GM19025 (cell line): ENCODE measurements around the gene SLC38A3.

Source experiments
- ATAC-seq: cut with Tn5 transposase; IDR thresholded peaks from one replicate; pipeline ENCODE4 v1.9.1; 2021; ENCODE audit warnings: mild to moderate bottlenecking, low read depth, moderate library complexity; ENCODE audit not compliant: unreplicated experiment

SLC38A3 gene

GRCh38 chr3:50263478-50264382 is 58.7 kb downstream of the SLC38A3 start:
- ATAC-seq = no peak

DNA sequence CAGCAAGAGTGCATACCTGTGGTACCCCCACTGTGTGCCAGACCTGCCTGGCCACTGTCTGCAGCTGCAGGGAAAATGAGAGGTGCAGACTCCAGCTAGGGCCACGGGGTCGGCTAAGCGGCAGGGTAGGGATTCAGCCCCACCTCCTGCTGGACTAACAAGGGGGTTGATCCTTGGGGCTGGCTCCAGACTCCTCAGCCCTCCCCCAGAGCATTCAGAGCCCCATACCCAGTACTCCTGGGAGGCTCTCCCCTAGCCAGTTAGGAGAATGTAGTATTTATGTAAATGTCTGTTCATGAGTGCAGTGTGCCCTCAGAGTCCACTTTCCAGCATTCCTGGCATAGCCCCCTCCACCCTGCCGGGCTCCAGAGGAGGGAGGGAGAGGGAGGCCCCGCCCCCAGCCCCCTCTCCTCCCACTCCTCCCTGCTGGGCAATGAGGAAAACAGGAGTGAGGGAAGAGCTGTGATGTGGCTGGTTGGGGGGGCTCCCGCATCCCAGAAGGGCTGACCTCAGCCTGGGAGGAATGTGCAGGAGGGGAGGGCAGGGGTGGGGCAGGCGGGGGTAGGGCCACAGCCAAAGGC is 59.4 kb downstream of the SLC38A3 start:
- no peak for ATAC-seq

DNA sequence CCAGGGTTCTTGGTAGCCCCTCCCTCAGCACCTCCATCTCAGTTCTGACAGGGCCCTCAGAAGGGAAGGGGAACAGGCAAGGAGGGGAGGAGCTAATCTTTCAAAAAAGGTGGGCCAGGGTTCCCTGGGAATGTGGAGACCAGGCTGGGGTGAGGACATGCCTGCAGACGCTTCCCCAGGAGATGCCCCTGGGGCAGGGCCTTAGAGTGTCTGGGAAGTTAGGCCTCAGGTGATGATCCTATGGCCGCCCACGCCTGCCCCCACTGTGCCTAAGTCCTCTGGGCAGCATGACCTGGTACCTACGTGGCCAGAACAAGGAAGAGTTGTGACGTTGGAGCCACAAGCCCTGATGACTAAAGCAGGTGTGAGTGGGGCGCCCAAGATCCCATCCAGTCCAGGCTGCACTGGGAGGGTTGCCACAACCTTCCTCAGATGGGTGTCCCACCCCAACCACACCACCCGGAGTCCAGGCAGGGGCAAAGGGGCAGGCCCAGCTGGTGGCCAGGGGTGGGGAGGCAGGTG is 60.0 kb downstream of the SLC38A3 start:
- ATAC-seq = no peak

- no peak for ATAC-seq
Measured at GRCh38 chr3:50265571-50265970, 60.5 kb downstream of the SLC38A3 start.

DNA sequence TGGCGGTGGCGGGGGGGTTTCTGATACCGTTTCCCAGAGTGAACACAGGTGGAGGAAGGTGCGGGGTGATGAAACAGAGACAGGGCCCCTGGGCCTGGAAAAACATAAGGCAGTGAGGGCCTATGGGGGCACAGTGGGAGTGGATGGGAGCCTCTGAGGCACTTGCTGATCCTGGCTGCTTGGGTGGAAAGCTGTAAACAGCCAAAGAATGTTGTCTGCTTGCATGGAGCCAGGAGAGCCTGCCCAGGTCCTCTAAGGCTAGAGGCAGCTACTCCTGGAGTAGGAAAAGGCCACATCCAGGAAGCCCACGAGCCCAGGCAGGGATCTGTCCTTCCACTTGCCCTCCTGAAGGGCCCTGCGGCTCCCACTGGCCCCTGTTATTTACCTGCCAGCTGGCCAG is 60.9 kb downstream of the SLC38A3 start:
- no peak for ATAC-seq

DNA sequence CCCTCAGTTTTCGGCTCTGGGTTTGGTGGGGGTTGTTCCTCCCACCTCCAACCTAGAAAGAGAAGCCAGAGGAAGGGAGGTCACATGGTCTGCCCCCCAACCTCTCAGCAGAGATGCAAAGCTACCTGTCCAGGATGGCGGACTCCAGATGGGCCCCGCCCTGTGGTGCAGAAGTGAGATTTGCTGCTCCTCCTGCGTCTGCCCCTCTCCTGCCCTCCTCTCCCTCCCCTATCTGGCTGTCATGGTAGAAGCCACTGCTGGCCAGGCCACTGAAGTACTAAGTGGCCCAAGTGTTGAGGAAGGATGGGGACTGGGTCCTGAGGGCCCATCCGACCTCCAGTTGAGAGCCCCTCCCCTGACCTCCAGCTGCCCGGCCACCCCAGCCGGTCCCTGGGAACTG is 61.8 kb downstream of the SLC38A3 start:
- ATAC-seq = no peak

DNA sequence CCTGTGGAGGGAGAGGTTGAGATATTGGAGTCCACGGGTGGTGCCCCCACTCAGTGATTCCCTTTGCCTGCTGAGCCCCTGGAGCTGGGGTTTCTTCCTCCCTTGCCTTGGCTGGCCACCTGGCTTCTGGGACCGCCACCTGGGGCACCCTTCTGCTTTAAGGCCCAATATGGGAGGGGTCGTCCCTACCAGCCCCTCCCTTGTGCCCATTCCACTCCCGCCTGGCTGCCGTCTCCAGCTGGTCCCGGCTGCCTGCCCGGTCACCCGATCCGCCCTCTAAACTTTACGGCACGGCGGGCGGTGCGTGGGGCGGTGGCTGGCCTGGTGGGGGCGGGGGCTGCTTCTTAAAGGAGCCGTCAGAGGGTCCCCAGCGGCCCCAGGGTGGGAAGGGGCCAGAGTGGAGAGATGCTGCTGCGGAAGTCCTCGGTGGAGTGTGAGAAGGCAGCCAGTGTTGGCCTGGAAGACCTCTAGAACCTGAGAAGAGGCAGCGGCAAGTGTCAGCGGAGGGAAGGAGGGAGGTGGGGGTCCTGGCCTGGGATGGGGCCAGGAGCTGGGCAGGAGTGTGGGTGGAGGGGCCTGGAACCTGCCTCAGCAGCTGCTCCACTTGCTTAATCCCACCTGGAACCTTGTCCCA is 62.3 kb downstream of the SLC38A3 start:
- ATAC-seq = no peak

GRCh38 chr3:50268276-50268675 is 63.2 kb downstream of the SLC38A3 start:
- no peak for ATAC-seq

DNA sequence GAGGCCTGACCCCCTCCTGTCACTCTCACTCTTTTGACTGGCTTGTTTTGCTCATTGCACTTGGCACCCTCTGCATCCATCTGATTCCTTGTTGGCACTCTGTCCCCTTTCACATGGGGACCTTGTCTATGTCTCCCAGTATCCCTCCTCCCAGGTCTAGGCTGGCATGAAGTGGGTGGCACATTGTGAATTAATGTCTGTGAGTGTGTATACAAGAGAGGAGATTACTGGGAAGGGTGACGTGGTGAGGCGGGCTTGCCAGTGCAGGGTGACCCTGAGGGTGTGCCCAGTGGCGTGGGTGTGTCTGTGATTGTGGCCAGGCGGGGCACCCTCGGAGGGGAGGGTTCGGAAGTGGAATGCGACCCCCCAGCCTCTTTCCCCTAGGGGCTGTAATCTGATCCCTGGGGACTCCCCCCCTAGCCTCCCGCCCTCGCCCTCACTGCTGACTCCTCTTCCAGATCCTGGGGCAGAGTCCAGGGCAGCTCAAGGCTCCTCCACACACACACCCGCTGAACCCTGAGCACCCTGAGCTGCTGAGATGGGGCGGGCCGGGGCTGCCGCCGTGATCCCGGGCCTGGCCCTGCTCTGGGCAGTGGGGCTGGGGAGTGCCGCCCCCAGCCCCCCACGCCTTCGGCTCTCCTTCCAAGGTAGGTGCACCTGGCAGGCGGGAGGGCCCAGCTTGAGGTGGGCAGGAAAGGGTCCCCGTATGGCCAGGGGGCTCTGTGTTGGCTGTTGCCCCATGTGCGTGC is 63.8 kb downstream of the SLC38A3 start, which contains the start of gene SEMA3B:
TSS of gene SEMA3B (plus strand) at position 445 of the 749 bp plus-strand sequence. CDS start at position 539, 94 bp downstream.
- ATAC-seq = no peak

- ATAC-seq = no peak
Measured at GRCh38 chr3:50269460-50269859, 64.4 kb downstream of the SLC38A3 start.

DNA sequence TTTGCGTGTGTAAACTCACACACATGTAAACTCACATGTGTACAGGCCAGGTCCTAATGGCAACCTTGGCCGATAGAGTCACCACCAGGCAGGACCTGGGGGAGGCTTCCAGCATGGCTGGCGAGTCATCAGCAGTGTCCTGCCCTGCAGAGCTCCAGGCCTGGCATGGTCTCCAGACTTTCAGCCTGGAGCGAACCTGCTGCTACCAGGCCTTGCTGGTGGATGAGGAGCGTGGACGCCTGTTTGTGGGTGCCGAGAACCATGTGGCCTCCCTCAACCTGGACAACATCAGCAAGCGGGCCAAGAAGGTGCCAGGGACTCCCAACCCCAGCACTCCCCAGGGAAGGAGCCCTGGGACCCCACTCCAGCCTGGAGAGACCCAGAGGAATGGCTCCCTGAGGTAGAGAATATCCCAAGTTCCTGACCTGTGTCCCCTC is 64.9 kb downstream of the SLC38A3 start:
- ATAC-seq = no peak

DNA sequence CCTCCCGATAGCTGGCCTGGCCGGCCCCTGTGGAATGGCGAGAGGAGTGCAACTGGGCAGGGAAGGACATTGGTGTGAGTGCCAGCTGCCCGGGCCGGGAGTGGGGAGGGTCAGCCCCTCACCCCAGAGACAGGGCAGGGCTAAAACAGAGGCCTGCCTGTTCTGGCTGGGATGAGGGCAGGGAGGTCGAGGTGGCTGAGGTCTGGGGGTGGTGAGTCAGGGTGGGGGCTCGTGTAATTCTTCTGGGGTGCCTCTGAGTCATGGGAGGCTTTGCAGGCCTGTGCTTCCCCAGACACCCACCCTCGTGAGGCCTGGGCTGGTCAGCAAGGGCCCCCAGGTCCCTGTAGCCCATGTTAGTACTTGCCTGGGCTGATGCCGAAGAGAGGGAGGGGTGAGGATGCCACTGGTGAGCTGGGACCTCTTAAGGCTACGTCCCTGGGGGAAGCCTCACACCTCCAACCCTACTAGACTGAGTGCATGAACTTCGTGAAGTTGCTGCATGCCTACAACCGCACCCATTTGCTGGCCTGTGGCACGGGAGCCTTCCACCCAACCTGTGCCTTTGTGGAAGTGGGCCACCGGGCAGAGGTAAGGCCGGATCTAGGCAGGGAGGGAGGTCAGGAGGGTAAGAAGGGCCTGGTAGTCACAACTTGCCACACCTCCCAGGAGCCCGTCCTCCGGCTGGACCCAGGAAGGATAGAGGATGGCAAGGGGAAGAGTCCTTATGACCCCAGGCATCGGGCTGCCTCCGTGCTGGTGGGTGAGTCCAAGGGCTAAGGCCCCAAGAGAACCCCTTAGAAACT is 65.6 kb downstream of the SLC38A3 start:
- ATAC-seq = no peak
